Subcutaneous abdominal adipose tissue (tissue), 5 donors: ENCODE results near the gene SLC25A47.

Experiments used
- H3K27ac ChIP-seq: one replicate; pipeline ENCODE4 v1.7.0; 2013; ENCODE audit warnings: low read depth, mild to moderate bottlenecking, inconsistent platforms, low read length, moderate library complexity
- H3K27me3 ChIP-seq, 5 donors: one replicate each; pipeline ENCODE4 v1.7.0; 2013; ENCODE audit warnings: low read length in 5 of 5, inconsistent platforms in 1 of 5; ENCODE audit not compliant: control insufficient read depth in 5 of 5, insufficient read depth in 4 of 5
- H3K36me3 ChIP-seq, 5 donors: one replicate each; pipeline ENCODE4 v1.7.0; 2013; ENCODE audit warnings: low read length in 5 of 5; ENCODE audit not compliant: control insufficient read depth in 5 of 5, insufficient read depth in 5 of 5
- H3K4me1 ChIP-seq, 5 donors: one replicate each; pipeline ENCODE4 v1.7.0; 2013; ENCODE audit warnings: low read length in 5 of 5, mild to moderate bottlenecking in 3 of 5, moderate library complexity in 1 of 5; ENCODE audit not compliant: control insufficient read depth in 5 of 5, insufficient read depth in 5 of 5
- H3K4me3 ChIP-seq, 5 donors: one replicate each; pipeline ENCODE4 v1.7.0; 2013; ENCODE audit warnings: low read length in 5 of 5, low read depth in 1 of 5
- H3K9ac ChIP-seq, 5 donors: one replicate each; pipeline ENCODE4 v1.7.0; 2013; ENCODE audit warnings: low read length in 5 of 5, mild to moderate bottlenecking in 4 of 5, moderate library complexity in 3 of 5
- H3K9me3 ChIP-seq, 5 donors: one replicate each; pipeline ENCODE4 v1.7.0; 2013; ENCODE audit warnings: low read length in 5 of 5; ENCODE audit not compliant: control insufficient read depth in 5 of 5
- donor health status: healthy.
- donor health status: healthy.
- donor health status: healthy.
- donor health status: healthy.
- donor health status: healthy.

The SLC25A47 gene

DNA sequence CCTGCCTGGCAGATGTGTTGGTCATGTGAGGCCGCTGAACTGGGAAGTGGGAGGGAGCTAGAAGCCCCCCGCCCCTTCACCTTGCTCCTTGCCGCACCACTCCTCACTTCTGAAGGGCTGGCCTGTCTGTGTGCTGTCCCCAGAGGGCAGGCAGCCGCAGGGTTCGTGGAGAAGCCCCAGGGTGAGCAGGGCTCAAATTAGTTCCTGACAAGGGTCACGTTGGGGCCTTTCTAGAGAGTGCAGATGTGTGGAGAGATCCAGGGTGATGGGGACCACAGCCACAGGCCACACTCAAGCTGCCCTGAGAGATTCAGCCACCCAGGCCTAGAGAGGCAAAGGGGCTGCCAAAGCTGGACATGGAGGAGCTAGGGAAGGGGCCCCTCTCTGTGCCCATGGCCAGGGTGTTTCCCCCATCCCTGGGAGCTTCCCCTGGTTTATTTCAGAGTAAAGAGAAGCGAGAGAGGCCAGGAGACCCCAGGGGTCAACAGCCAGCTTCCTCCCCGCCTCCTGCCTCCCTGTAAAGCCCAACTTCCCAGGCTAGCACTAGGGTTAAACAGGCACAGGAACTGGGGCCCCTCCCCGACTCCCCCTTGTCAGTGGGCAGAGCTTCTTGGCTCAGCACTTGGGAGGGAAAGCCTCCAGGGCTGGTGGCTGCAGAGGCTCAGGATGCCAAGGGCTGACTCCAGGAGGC, 33.1 kb upstream of the SLC25A47 start:
- Histone ChIP-seq H3K4me3 (no peak overlapping the region), H3K9ac (no peak overlapping the region), H3K4me1 (peaks cover 8 to 42% (median 25%) of the 10 kb centered on the region in 5 donors), H3K27me3 (no peaks in the 10 kb centered on the region), H3K36me3 (peaks cover 0 to 25% (median 9%) of the 10 kb centered on the region in 5 donors), H3K27ac (no peak overlapping the region), H3K9me3 (no peaks in the 10 kb centered on the region)

DNA sequence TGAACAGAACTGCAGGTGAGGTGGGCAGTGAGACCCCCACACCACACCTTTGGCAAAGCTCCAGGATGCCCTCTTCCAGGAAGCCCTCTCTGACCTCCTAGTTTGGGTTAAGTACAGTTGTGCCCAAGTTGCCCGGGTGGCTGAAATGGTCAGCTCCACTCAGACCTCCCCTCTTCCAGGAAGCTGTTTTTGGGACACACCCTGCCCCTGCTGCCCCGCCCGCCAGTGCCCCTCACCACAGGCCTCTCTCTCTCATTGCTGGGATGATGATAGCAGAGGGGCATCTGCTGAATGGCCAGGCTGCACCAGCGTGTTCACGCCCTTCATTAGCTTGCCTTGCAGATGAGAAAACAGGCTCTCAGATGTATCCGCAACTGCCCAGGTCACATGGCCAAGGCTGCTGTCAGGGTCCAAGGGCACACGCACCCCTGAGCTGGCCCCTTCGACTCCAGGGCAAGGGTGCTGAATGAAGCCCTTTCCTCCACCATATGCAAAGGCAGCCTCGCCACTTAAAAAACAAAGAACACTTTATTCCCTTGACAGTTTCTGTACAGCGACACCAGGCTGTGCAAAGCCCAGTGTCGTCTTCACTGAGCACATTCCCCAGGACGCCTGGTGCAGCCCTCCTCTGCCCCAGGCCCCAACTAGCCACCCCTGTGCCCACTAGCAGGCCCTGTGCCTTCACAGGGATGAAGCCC, 32.4 kb upstream of the SLC25A47 start:
- no peaks in the 10 kb centered on the region for H3K9me3 ChIP-seq
- H3K4me3 ChIP-seq: no peak overlapping the region
- peaks cover 0 to 25% (median 9%) of the 10 kb centered on the region in 5 donors for H3K36me3 ChIP-seq
- H3K27ac ChIP-seq: no peak overlapping the region
- H3K4me1 ChIP-seq: peaks cover 8 to 39% (median 24%) of the 10 kb centered on the region in 5 donors
- H3K9ac ChIP-seq: peak overlapping the region in 1 of 5 donors; percentile 2
- no peaks in the 10 kb centered on the region for H3K27me3 ChIP-seq

DNA sequence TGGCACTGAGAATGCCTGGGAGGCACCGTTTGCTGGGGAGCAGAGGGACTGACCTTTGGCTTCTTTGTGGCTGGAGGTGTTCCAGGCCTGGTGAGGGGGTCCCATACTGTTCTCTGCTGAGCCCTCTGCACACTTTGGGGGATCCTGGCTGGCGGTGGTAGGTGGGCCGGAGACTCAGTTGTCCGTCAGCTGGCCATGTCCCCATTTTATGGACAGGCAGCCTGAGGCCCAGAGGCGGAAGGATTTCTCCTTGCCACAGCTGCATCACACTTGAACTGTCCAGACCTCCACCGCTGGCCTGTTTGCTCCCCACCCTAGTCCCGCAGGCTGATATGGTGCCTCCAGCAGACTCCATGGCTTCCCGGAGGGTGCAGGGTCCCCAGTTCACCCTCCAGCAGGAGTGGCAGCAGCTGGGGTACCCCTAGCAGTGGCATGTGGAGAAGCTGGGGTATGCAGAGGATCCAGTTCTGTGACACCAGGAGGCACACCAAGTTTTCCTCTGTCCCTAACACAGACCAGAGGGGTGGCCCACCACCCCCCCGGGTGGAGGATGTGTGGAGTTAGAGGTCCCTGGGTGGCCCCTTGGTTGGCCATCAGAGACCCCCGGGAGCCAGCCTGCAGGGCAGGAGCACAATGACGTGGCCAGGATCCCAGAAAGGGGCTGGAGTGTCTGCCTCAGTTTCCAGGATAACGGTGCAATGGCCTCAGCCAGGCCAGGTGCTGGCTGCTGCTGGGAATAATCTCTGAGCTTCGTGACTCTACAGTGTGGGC, 31.6 kb upstream of the SLC25A47 start:
- H3K36me3 ChIP-seq: peaks cover 0 to 25% (median 9%) of the 10 kb centered on the region in 5 donors
- peaks cover 6 to 40% (median 24%) of the 10 kb centered on the region in 5 donors for H3K4me1 ChIP-seq
- peak overlapping the region in 1 of 5 donors; percentile 2 for H3K9ac ChIP-seq
- H3K27me3 ChIP-seq: no peaks in the 10 kb centered on the region
- H3K27ac ChIP-seq: no peak overlapping the region
- H3K9me3 ChIP-seq: no peaks in the 10 kb centered on the region
- no peak overlapping the region for H3K4me3 ChIP-seq

DNA sequence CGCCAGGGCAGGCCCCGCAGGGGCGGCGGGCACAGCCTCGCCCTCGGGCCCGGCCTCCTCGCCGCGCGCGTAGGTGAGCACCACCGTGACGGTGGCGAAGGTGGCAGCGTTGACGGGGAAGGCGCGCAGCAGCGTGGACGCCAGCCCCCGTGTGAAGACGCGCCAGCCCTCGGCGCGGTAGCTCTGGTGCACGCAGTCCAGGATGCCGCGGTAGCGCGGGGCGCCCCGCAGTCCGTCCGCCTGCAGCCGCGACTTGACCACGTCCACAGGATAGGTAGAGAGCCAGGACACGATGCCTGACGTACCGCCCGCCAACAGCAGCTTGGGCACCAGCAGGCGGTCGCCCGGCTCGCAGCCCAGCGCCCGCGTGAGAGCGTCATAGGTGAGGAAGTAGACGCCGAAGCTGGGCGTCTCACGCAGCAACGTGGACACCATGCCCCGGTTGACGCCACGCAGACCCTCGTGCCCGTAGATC, 30.8 kb upstream of the SLC25A47 start:
- no peaks in the 10 kb centered on the region for H3K9me3 ChIP-seq
- H3K27ac ChIP-seq: no peak overlapping the region
- peaks cover 0 to 25% (median 9%) of the 10 kb centered on the region in 5 donors for H3K36me3 ChIP-seq
- no peak overlapping the region for H3K4me3 ChIP-seq
- no peaks in the 10 kb centered on the region for H3K27me3 ChIP-seq
- no peak overlapping the region for H3K9ac ChIP-seq
- H3K4me1 ChIP-seq: peaks cover 6 to 48% (median 30%) of the 10 kb centered on the region in 5 donors

DNA sequence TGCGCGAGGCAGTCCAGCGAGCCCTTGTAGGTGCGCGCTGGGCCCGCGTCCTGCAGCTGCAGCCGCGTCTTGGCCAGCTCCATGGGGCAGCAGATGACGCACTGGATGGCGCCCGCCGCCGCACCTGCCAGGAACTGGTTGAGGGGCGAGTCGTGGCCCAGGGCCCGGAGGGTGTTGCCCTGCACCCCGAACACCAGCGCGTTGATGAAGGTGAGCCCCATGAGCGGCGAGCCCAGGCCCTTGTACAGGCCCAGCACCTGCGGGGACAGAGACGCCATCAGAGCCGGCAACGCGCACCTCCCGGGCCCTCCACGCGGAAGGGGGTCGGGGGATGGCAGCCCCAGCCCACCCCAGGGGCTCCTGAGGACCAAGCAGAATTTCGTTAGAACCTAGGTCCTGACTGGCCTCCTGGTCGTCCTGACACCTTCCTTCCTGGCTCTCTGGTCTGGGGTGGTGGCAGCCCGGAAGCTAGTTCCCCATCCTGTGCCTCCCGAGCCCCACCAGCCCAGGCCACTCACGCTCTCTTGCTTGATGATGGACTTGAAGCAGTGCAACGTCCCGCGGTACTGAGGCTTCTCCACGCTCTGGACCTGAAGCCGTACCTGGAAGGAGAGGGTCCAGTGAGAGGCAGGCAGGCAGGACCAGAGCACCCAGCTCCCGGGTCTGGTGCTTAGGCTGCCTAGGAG, 30.2 kb upstream of the SLC25A47 start:
- no peaks in the 10 kb centered on the region for H3K27me3 ChIP-seq
- H3K4me3 ChIP-seq: no peak overlapping the region
- no peaks in the 10 kb centered on the region for H3K9me3 ChIP-seq
- H3K9ac ChIP-seq: no peak overlapping the region
- no peak overlapping the region for H3K27ac ChIP-seq
- H3K4me1 ChIP-seq: peaks cover 8 to 51% (median 36%) of the 10 kb centered on the region in 5 donors
- peaks cover 0 to 25% (median 9%) of the 10 kb centered on the region in 5 donors for H3K36me3 ChIP-seq

DNA sequence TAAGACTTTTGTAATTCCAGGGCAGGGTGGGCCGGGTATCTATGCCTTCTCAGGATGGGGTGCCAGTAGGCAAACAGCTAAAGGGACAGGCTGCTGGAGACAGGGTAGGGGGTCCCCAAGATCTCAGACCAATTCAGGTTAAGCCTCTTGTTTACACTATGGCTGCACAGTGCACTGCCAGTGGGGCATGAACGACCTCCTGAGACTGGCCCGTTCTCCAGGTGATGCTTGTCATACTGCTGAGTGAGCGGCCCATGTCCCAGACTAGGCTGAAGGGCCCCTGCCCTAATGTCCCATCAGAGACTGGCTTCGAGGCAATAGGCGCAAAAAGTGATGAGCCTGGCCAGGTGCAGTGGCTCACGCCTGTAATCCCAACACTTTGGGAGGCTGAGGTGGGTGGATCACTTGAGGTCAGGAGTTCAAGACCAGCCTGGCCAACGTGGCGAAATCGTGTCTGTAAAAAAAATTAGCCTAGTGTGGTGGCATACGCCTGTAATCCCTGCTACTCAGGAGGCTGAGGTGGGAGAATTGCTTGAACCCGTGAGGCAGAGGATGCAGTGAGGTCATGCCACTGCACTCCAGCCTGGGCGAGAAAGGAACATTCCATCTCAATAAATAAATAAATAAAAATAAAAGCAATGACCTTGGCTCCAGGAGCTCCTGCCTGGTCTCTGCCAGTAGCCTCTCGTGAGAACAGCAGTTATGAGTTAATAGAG, 29.5 kb upstream of the SLC25A47 start:
- peak overlapping the region; percentile 57 for H3K27ac ChIP-seq
- no peaks in the 10 kb centered on the region for H3K27me3 ChIP-seq
- no peak overlapping the region for H3K4me3 ChIP-seq
- peaks cover 8 to 56% (median 38%) of the 10 kb centered on the region in 5 donors for H3K4me1 ChIP-seq
- H3K36me3 ChIP-seq: peaks cover 0 to 25% (median 9%) of the 10 kb centered on the region in 5 donors
- no peaks in the 10 kb centered on the region for H3K9me3 ChIP-seq
- H3K9ac ChIP-seq: peak overlapping the region in 1 of 5 donors; percentile 31

DNA sequence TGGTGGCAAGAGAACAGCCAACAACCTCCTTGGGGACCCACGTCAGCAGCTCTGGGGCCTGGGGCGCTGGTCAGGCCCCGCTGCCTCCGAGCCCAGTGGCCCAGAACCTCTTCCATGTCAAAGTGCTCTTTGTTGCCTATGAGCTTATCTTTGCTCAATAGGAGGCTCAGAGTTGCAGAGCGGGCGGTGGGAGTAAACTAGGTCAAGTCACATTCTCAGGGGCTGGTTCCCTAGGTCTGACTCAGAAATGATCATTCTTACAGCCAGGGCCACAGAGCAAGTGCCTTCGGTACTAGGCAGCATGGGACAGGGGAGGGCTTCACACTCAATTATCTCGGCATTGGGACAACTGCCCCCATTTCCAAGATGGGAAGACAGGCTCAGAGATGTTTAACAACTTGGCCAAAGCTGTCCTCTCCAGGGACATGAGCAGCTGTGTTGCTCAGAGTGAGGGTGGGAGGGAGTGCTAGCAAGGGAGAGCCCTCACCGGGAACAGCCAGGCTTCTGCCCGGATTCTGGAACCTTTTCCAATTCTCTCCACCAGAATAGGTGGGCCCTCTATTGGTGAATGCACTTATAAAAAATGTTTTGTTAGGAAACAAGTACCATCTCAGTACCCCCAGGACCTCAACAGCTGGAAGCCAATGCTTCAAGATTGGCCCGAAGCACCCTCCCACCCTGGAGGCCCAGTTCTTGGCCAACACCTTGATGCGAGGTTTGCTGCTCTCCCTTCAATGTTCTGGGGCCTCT, 28.8 kb upstream of the SLC25A47 start:
- H3K27me3 ChIP-seq: no peaks in the 10 kb centered on the region
- H3K27ac ChIP-seq: peak overlapping the region; percentile 57
- H3K4me3 ChIP-seq: no peak overlapping the region
- no peaks in the 10 kb centered on the region for H3K9me3 ChIP-seq
- H3K4me1 ChIP-seq: peaks cover 8 to 50% (median 34%) of the 10 kb centered on the region in 5 donors
- peak overlapping the region in 1 of 5 donors; percentile 31 for H3K9ac ChIP-seq
- peaks cover 0 to 25% (median 11%) of the 10 kb centered on the region in 5 donors for H3K36me3 ChIP-seq

DNA sequence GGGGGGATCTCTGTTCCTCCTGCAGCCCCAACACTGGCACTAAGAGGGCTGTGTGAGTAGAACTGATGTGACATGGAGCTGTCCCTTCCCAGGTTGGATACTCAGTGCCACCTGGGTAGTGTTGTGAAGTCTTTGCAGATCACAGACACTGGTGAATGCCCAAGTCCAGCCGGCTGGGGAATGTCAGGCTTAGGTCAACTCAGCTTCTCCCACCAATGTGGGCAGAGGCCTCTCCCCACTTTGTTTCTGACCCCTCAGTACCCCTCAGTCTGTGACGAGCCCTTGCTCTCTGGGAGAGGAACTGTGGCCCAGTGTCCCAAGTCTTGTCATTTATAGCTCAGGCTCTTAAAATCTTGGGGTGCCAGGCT, 28.2 kb upstream of the SLC25A47 start:
- Histone ChIP-seq H3K9me3 (no peaks in the 10 kb centered on the region), H3K4me3 (no peak overlapping the region), H3K9ac (peak overlapping the region in 1 of 5 donors; percentile 31), H3K36me3 (peaks cover 0 to 25% (median 11%) of the 10 kb centered on the region in 5 donors), H3K27ac (peak overlapping the region; percentile 57), H3K4me1 (peaks cover 8 to 50% (median 34%) of the 10 kb centered on the region in 5 donors), H3K27me3 (no peaks in the 10 kb centered on the region)
